NCI-H1092 treated with DMSO at 0.1 percent for 48 hours (cell line): ENCODE results near the gene SCN1B.
A peak's percentile ranks its signal among the peaks of the same experiment; 100 is the strongest.
"Not testable (repeated sequence)": the region's sequence is repeated elsewhere in the genome, so short reads cannot be mapped to it uniquely, and the experiment has no call there.

ENCODE experiments used
- DNase-seq: peaks from one replicate; lab custom pipeline; 2025; lab: John Stamatoyannopoulos, UW

SCN1B gene

GRCh38 chr19:35000647-35001501 lies 29.4 kb upstream of the SCN1B start:
- DNase-seq, result peak; percentile 34

DNA sequence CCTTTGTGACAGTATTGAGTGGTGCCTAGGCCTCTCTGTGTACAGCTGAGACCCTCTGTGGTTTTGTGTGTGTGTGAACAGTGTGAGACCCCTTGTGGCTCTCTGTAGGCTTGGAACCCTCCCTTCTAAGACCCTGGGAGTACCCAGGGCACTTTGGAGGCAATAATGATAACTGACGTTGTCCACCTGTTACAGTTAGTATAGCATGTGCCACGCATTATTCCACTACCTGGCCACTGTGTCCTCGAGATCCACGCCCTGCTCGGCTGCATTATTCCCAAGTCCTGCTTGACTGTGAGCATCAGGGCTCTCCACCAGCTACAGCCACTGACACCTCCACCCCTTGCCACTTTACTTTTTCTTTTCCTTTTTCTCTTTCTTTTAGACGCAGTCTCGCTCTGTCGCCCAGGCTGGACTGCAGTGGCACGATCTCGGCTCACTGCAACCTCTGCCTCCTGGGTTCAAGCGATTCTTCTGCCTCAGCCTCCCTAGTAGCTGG lies 28.2 kb upstream of the SCN1B start:
- DNase-seq, result no peak

GRCh38 chr19:35004517-35005255 lies 25.6 kb upstream of the SCN1B start:
- no peak for DNase-seq

- no peak for DNase-seq
Observed at GRCh38 chr19:35005256-35005977, 24.9 kb upstream of the SCN1B start.

DNA sequence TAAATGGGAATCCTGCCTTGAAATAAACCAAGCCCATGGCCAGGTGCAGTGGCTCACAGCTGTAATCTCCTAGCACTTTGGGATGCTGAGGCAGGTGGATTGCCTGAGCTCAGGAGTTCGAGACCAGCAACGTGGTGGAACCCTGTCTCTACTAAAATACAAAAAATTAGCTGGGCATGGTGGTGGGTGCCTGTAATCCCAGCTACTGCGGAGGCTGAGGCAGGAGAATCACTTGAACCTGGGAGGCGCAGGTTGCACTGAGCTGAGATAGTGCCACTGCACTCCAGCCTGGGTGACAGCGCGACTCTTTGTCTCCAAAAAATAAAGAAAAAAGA lies 24.3 kb upstream of the SCN1B start:
- DNase-seq, result not testable (repeated sequence)

- no peak for DNase-seq
Observed at GRCh38 chr19:35006342-35006998, 23.8 kb upstream of the SCN1B start.

- no peak for DNase-seq
Observed at GRCh38 chr19:35006999-35007365, 23.3 kb upstream of the SCN1B start.

DNA sequence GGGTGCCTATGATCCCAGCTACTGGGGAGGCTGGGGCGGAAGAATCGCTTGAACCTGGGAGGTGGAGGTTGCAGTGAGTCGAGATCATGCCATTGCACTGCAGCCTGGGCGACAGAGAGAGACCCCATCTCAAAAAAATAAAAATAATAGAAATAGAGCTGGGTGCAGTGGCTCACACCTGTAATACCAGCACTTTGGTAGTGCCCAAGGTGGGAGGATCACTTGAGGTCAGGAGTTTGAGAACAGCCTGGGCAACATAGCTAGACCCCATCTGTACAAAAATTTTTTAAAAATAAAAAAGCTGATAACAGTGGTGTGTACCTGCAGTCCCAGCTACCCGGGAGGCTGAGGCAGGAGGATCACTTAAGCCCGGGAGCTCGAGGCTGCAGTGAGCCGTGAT lies 22.8 kb upstream of the SCN1B start:
- not testable (repeated sequence) for DNase-seq

DNA sequence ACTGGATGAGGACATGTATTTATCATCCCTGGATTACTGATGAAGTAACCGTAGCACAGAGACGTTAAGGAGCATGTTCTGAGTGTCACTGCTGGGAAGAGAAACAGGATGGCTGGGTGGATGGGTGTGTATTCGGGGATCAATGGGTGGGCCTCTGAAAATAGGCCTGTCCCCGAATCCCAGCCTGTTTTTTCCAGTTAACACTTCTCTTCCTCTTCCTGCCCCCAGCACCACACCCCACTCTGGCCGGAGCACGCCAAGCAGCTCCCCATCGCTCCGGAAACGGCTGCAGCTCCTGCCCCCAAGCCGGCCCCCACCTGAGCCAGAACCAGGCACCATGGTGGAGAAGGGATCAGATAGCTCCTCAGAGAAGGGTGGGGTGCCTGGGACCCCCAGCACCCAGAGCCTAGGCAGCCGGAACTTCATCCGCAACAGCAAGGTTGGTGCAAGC lies 21.4 kb upstream of the SCN1B start:
- no peak for DNase-seq

DNA sequence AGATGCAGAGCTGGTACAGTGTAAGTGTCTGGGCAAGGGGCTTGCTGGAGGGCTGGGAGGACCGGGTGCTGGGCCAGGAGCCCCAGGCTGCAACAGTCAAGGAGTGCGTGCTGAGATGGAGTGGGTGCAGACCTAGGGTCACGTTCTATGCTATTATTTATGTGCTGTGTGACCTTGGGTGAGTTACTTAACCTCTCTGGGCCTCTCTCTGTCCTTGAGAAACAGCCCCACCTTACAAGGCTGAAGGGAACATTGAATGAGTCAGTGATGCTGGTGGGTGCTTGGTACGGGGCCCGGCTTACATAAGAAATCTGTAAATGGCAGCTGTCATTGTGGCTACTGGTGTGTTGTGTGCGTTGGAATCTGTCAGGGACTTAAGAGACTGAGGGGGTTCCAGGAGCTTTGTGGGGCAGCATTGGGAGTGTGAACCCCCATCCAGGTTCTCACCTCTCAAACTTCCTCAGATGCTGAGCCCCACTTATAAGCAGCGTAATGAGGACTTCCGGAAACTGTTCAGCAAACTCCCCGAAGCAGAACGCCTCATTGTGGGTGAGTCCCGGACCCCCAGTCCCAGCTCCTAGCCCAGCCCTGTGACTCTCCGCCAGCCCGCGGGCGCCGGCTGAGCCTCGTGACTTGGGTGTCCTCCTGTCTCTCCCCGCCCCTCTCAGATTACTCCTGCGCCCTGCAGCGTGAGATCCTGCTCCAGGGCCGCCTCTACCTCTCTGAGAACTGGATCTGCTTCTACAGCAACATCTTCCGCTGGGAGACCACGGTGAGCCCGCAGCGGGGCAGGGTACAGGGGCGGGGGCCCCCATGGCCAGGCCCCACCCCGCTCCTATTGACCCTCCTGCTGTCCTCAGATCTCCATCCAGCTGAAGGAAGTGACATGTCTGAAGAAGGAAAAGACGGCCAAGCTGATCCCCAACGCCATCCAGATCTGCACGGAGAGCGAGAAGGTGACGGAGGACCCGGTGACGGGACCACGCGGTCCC lies 20.6 kb upstream of the SCN1B start:
- no peak for DNase-seq

- DNase-seq, result no peak
Observed at GRCh38 chr19:35011091-35011689, 19.1 kb upstream of the SCN1B start.

- no peak for DNase-seq
Observed at GRCh38 chr19:35011737-35012682, 18.3 kb upstream of the SCN1B start.

DNA sequence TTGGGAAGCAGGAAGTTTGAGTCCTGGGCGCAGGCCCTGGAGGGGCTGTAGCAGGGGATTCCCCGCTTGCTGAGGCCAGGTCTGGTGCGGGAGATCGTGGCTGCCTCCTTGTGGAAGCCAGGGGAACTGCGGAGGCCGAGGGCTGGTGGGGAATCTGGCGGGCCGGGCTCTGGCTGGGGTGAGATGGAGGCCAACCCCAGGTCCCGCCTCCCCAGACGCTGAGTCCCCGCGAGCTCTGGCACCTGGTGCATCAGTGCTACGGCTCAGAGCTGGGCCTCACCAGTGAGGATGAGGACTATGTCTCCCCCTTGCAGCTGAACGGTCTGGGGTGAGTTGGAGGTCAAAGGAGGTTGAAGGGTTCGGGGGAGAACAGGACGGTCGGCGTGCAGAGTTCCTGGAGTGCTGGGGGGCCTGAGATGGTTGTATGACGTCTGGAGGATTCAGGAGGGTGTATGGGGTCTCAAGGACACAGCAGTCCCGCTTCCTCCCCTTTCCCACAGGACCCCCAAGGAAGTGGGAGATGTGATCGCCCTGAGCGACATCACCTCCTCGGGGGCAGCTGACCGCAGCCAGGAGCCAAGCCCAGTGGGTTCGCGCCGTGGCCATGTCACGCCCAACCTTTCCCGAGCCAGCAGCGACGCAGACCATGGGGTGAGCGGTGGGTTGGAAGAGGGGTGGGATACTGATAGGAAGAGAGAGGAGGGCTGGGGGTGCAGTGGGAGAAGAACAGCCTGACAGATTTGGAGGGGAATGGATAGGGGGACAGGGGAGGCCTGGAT lies 17.0 kb upstream of the SCN1B start:
- no peak for DNase-seq

- no peak for DNase-seq
Observed at GRCh38 chr19:35013820-35014754, 16.2 kb upstream of the SCN1B start.

- DNase-seq, result not testable (repeated sequence)
Observed at GRCh38 chr19:35014774-35015173, 15.5 kb upstream of the SCN1B start.

GRCh38 chr19:35015270-35015953 lies 14.9 kb upstream of the SCN1B start:
- no peak for DNase-seq

DNA sequence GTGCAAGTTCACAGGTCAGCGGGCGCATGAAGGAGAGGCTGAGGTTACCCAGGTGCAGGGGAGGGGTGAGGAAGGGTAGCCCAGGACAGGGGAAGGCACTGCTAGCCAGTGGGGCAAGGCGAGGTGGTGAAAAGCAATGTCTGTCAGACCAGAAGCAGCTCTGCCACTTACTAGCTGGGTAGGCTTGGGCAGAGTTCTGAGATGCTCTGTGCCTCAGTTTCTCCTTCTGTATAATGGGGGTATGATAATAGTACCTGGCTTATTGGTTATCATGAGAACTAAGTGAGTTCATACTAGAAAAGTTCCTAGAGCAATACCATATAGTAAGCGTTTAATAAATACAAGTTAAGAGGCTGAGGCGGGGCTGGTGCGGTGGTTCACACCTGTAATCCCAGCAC lies 14.3 kb upstream of the SCN1B start:
- no peak for DNase-seq
